GM18526 (cell line): ENCODE measurements around the gene POP7.

Source experiments
- POLR2A ChIP-seq: IDR thresholded peaks from 3 replicates; pipeline ENCODE4 v1.6.1; 2011; ENCODE audit not compliant: insufficient read length; ENCODE audit errors: extremely low read depth

Gene POP7

GRCh38 chr7:100705753-100706671 lies at the start of gene POP7:
TSS of gene POP7 (plus strand) at chr7:100706121. CDS start at chr7:100706831, 710 bp downstream.
- TF ChIP-seq POLR2A: peak; percentile 92

GRCh38 chr7:100665168-100665726 lies 40.7 kb upstream of the POP7 start:
- TF ChIP-seq POLR2A: no peak

- TF ChIP-seq POLR2A: no peak
Measured at GRCh38 chr7:100667331-100668068, 38.4 kb upstream of the POP7 start.

GRCh38 chr7:100668069-100668449 lies 37.9 kb upstream of the POP7 start:
- TF ChIP-seq POLR2A: no peak

- TF ChIP-seq POLR2A: no peak
Measured at GRCh38 chr7:100670074-100670473, 35.8 kb upstream of the POP7 start.

GRCh38 chr7:100671353-100672327 lies 34.3 kb upstream of the POP7 start:
- no peak for TF ChIP-seq POLR2A

- TF ChIP-seq POLR2A: peak; percentile 15
Measured at GRCh38 chr7:100673302-100673941, 32.5 kb upstream of the POP7 start, which contains the start of gene GNB2. TSS of gene GNB2 (plus strand) at chr7:100673740. CDS start at chr7:100676266, 2,526 bp downstream.

GRCh38 chr7:100673942-100674410 lies 31.9 kb upstream of the POP7 start:
- TF ChIP-seq POLR2A: no peak

GRCh38 chr7:100674411-100675104 lies 31.4 kb upstream of the POP7 start:
- no peak for TF ChIP-seq POLR2A

- no peak for TF ChIP-seq POLR2A
Measured at GRCh38 chr7:100675105-100675451, 30.8 kb upstream of the POP7 start.

- peak; percentile 50 for TF ChIP-seq POLR2A
Measured at GRCh38 chr7:100675581-100676350, 30.2 kb upstream of the POP7 start.

- no peak for TF ChIP-seq POLR2A
Measured at GRCh38 chr7:100676501-100677306, 29.2 kb upstream of the POP7 start.
